GM21825 (cell line): Measurements from ENCODE around the gene EVX2.

Experiments used
- ATAC-seq: cut with Tn5 transposase; IDR thresholded peaks from one replicate; pipeline ENCODE4 v1.9.1; 2021; ENCODE audit warnings: mild to moderate bottlenecking, moderate library complexity; ENCODE audit not compliant: unreplicated experiment

The EVX2 gene

GRCh38 chr2:176122052-176122682, 38.4 kb upstream of the EVX2 start:
- ATAC-seq: no peak

GRCh38 chr2:176121190-176122051, 37.7 kb upstream of the EVX2 start:
- ATAC-seq: no peak

- ATAC-seq: no peak
These were observed 36.8 kb upstream of the EVX2 start for GRCh38 chr2:176120364-176121189.

- ATAC-seq: no peak
These were observed 35.0 kb upstream of the EVX2 start for GRCh38 chr2:176118601-176119339.

- no peak for ATAC-seq
These were observed 34.1 kb upstream of the EVX2 start for GRCh38 chr2:176117823-176118371.

GRCh38 chr2:176117162-176117822, 33.5 kb upstream of the EVX2 start:
- no peak for ATAC-seq

GRCh38 chr2:176115883-176116813, 32.4 kb upstream of the EVX2 start, which contains the start of gene HOXD10:
Gene HOXD10, plus strand, starts transcription at chr2:176116778. Its CDS starts 56 bp downstream, at chr2:176116834.
- ATAC-seq: no peak

GRCh38 chr2:176114930-176115625, 31.3 kb upstream of the EVX2 start:
- no peak for ATAC-seq

GRCh38 chr2:176114120-176114929, 30.6 kb upstream of the EVX2 start:
- no peak for ATAC-seq

- ATAC-seq: no peak
These were observed 28.9 kb upstream of the EVX2 start for GRCh38 chr2:176112375-176113302.

GRCh38 chr2:176111846-176112374, 28.1 kb upstream of the EVX2 start:
- no peak for ATAC-seq

- no peak for ATAC-seq
These were observed 27.5 kb upstream of the EVX2 start for GRCh38 chr2:176111309-176111663.

GRCh38 chr2:176110415-176111308, 26.9 kb upstream of the EVX2 start:
- no peak for ATAC-seq

- ATAC-seq: no peak
These were observed 26.2 kb upstream of the EVX2 start for GRCh38 chr2:176109946-176110345.
